H1 (cell line): ENCODE results near the gene SRMS. TPM values are rescaled to one million over a fixed set of nuclear protein-coding genes. Genes with fewer than 3 reads are reported as not detected.

Source experiments
- CTCF ChIA-PET: fragments of 300-600 bp; sonication (Branson Sonifier 250); formaldehyde crosslinking; loops from one replicate; lab custom pipeline; 2021; ENCODE audit not compliant: partially characterized antibody; lab: Charles Lee
- POLR2A ChIA-PET: fragments of 300-600 bp; sonication (Branson Sonifier 250); formaldehyde crosslinking; loops from one replicate; lab custom pipeline; 2021; ENCODE audit warnings: inconsistent platforms; ENCODE audit not compliant: partially characterized antibody; lab: Charles Lee
- DNase-seq, 2 experiments: peaks; one replicate each; pipeline versions ENCODE4 v3.0.0 to v3.0.0-alpha.2; 2010 to 2022; ENCODE audit warnings: low spot score in 2 of 2, low read depth in 1 of 2, mixed read lengths in 1 of 2
- FAIRE-seq: peaks from 2 replicates; lab custom pipeline; 2011; peaks lifted over from hg19 to GRCh38; lab: Jason Lieb, UNC
- H2AFZ ChIP-seq: 2 replicates; pipeline ENCODE4 v1.8.1; 2012; ENCODE audit warnings: low read length, inconsistent platforms
- H2AK5ac ChIP-seq: 2 replicates; pipeline ENCODE4 v1.6.1; 2013; ENCODE audit warnings: low read depth, low read length
- H2BK120ac ChIP-seq: replicated peaks from 2 replicates; pipeline ENCODE3; 2013; ENCODE audit warnings: low read depth, low read length, inconsistent platforms
- H2BK12ac ChIP-seq: 2 replicates; pipeline ENCODE4 v1.6.1; 2013; ENCODE audit warnings: low read depth, low read length
- H2BK15ac ChIP-seq: 2 replicates; pipeline ENCODE4 v1.6.1; 2013; ENCODE audit warnings: low read length
- H2BK20ac ChIP-seq: 2 replicates; pipeline ENCODE4 v1.6.1; 2013; ENCODE audit warnings: low read length
- H2BK5ac ChIP-seq: 2 replicates; pipeline ENCODE4 v1.6.1; 2013; ENCODE audit warnings: low read depth, low read length
- H3K14ac ChIP-seq: 2 replicates; pipeline ENCODE4 v1.6.1; 2013; ENCODE audit warnings: inconsistent platforms; ENCODE audit not compliant: insufficient read length
- H3K18ac ChIP-seq: 2 replicates; pipeline ENCODE4 v1.6.1; 2013; ENCODE audit warnings: low read length; ENCODE audit errors: extremely low read depth
- H3K23ac ChIP-seq: 2 replicates; pipeline ENCODE4 v1.6.1; 2013; ENCODE audit warnings: inconsistent platforms; ENCODE audit not compliant: insufficient read length
- H3K23me2 ChIP-seq: 2 replicates; pipeline ENCODE4 v1.6.1; 2013; ENCODE audit warnings: low read depth, low read length
- H3K27ac ChIP-seq: 2 replicates; pipeline ENCODE4 v1.6.1; 2011; ENCODE audit warnings: low read depth, low read length, inconsistent platforms
- H3K27me3 ChIP-seq, 4 experiments: replicated peaks in 1 of 4; 1 replicate in 1 of 4; 2 replicates in 3 of 4; pipeline versions ENCODE4 v1.6.1 to v1.8.1; 2011 to 2013; ENCODE audit warnings: low read length in 3 of 4, mild to moderate bottlenecking in 3 of 4, inconsistent platforms in 2 of 4, mixed read lengths in 2 of 4, moderate library complexity in 1 of 4; ENCODE audit not compliant: control insufficient read depth in 3 of 4, insufficient read depth in 3 of 4; ENCODE audit errors: extremely low read depth in 1 of 4
- H3K36me3 ChIP-seq, 4 experiments: 2 replicates each; pipeline versions ENCODE4 v1.6.1 to v1.8.1; 2011 to 2013; ENCODE audit warnings: mild to moderate bottlenecking in 4 of 4, low read length in 3 of 4, moderate library complexity in 2 of 4, control low read depth in 1 of 4, inconsistent platforms in 1 of 4; ENCODE audit not compliant: insufficient read depth in 4 of 4, control insufficient read depth in 2 of 4
- H3K4ac ChIP-seq: replicated peaks from 2 replicates; pipeline ENCODE3; 2013; ENCODE audit warnings: low read length, low read depth, mixed read lengths, inconsistent platforms; ENCODE audit not compliant: insufficient read length
- H3K4me1 ChIP-seq, 4 experiments: replicated peaks in 1 of 4; 1 replicate in 1 of 4; 2 replicates in 3 of 4; pipeline versions ENCODE4 v1.6.1 to v1.8.1; 2011 to 2013; ENCODE audit warnings: low read length in 3 of 4, inconsistent platforms in 2 of 4, mixed read lengths in 1 of 4; ENCODE audit not compliant: insufficient read depth in 4 of 4, control insufficient read depth in 3 of 4
- H3K4me2 ChIP-seq, 2 experiments: 2 replicates each; pipeline versions ENCODE4 v1.6.1 to v1.8.1; 2011 to 2013; ENCODE audit warnings: low read depth in 2 of 2, low read length in 2 of 2, control low read depth in 1 of 2, inconsistent platforms in 1 of 2, mild to moderate bottlenecking in 1 of 2; ENCODE audit not compliant: insufficient read depth in 1 of 2
- H3K4me3 ChIP-seq, 4 experiments: fragments of 200-600, 300-600 bp in 1 of 4; sonication (generic), shearing (Covaris generic), sonication (Bioruptor Twin) in 1 of 4; 2 replicates each; pipeline versions ENCODE4 v1.5.1 to v1.8.1; 2011 to 2016; ENCODE audit warnings: low read length in 4 of 4, low read depth in 3 of 4, control low read depth in 2 of 4, inconsistent platforms in 2 of 4, mild to moderate bottlenecking in 2 of 4, mixed read lengths in 1 of 4, moderate library complexity in 1 of 4; ENCODE audit not compliant: insufficient read depth in 2 of 4; ENCODE audit errors: extremely low read depth in 1 of 4
- H3K56ac ChIP-seq: replicated peaks from 2 replicates; pipeline ENCODE3; 2013; ENCODE audit warnings: low read depth, mild to moderate bottlenecking, mixed read lengths, low read length, inconsistent platforms; ENCODE audit not compliant: insufficient read length
- H3K79me1 ChIP-seq: 2 replicates; pipeline ENCODE4 v1.6.1; 2013; ENCODE audit warnings: low read depth, low read length, control low read depth
- H3K79me2 ChIP-seq, 2 experiments: 2 replicates each; pipeline versions ENCODE4 v1.6.1 to v1.8.1; 2012 to 2013; ENCODE audit warnings: low read length in 2 of 2, mild to moderate bottlenecking in 2 of 2, inconsistent platforms in 1 of 2; ENCODE audit not compliant: insufficient read depth in 2 of 2, control insufficient read depth in 1 of 2
- H3K9ac ChIP-seq, 4 experiments: replicated peaks in 1 of 4; 1 replicate in 1 of 4; 2 replicates in 3 of 4; pipeline versions ENCODE4 v1.6.1 to v1.8.1; 2011 to 2013; ENCODE audit warnings: low read depth in 3 of 4, low read length in 3 of 4, control low read depth in 2 of 4, mild to moderate bottlenecking in 2 of 4, moderate library complexity in 2 of 4, inconsistent platforms in 1 of 4; ENCODE audit errors: extremely low read depth in 1 of 4
- H3K9me3 ChIP-seq, 2 experiments: 2 replicates each; pipeline versions ENCODE4 v1.6.1 to v1.8.1; 2012 to 2013; ENCODE audit warnings: mild to moderate bottlenecking in 2 of 2, moderate library complexity in 2 of 2, control low read depth in 1 of 2, inconsistent platforms in 1 of 2, low read depth in 1 of 2, low read length in 1 of 2, mixed read lengths in 1 of 2; ENCODE audit not compliant: insufficient read depth in 2 of 2
- H4K20me1 ChIP-seq, 2 experiments: replicated peaks in 1 of 2; 2 replicates each; pipeline versions ENCODE3 to v1.8.1; 2011 to 2013; ENCODE audit warnings: inconsistent platforms in 2 of 2, low read length in 2 of 2, mild to moderate bottlenecking in 1 of 2; ENCODE audit not compliant: insufficient read depth in 2 of 2, control insufficient read depth in 1 of 2
- H4K5ac ChIP-seq: 2 replicates; pipeline ENCODE4 v1.6.1; 2013; ENCODE audit warnings: low read length, low read depth, mixed read lengths, inconsistent platforms; ENCODE audit not compliant: insufficient read length
- H4K8ac ChIP-seq: 2 replicates; pipeline ENCODE4 v1.8.0; 2013; ENCODE audit warnings: mild to moderate bottlenecking, moderate library complexity, low read length, inconsistent platforms; ENCODE audit not compliant: insufficient read depth; ENCODE audit errors: extremely low read depth
- H4K91ac ChIP-seq: replicated peaks from 2 replicates; pipeline ENCODE3; 2013; ENCODE audit warnings: low read length, mixed read lengths, inconsistent platforms; ENCODE audit not compliant: insufficient read length
- CHD2 ChIP-seq: IDR thresholded peaks from 2 replicates; pipeline ENCODE4 v1.6.1; 2012; ENCODE audit warnings: low read length, improper control_type of control experiment
- FOSL1 ChIP-seq: IDR thresholded peaks from 2 replicates; pipeline ENCODE4 v1.6.1; 2011; ENCODE audit warnings: mild to moderate bottlenecking, low read depth, low read length, moderate library complexity; ENCODE audit not compliant: insufficient read depth
- GTF2F1 ChIP-seq: IDR thresholded peaks from 2 replicates; pipeline ENCODE4 v1.6.1; 2012; ENCODE audit warnings: low read depth, low read length, improper control_type of control experiment, borderline replicate concordance
- JUND ChIP-seq: IDR thresholded peaks from 2 replicates; pipeline ENCODE4 v1.6.1; 2011; ENCODE audit warnings: mild to moderate bottlenecking, improper control_type of control experiment, low read length
- RBBP5 ChIP-seq: IDR thresholded peaks from 2 replicates; pipeline ENCODE4 v1.7.1; 2012; ENCODE audit warnings: low read depth, mild to moderate bottlenecking, inconsistent platforms, low read length, moderate library complexity, borderline replicate concordance
- RNF2 ChIP-seq: fragments of 200-900, 300-1000 bp; sonication (generic); IDR thresholded peaks from 2 replicates; pipeline ENCODE4 v1.7.1; 2016; ENCODE audit warnings: borderline replicate concordance, low read depth, mild to moderate bottlenecking, antibody characterized with exemption, low read length; ENCODE audit not compliant: poor library complexity, severe bottlenecking; ENCODE audit errors: missing control alignments
- WGBS, 2 experiments: shearing (Covaris generic) in 1 of 2; methylation state at CpG; one replicate each; pipeline versions ENCODE4 v1.1.6 to v1.1.7; 2013 to 2015; ENCODE audit warnings: low lambda C conversion rate in 2 of 2, mixed read lengths in 2 of 2, inconsistent platforms in 1 of 2, low coverage in 1 of 2, missing lambda C conversion rate in 1 of 2; ENCODE audit not compliant: insufficient replicate concordance in 2 of 2, insufficient coverage in 1 of 2, insufficient read length in 1 of 2; ENCODE audit errors: extremely low coverage in 1 of 2, missing lambda C conversion rate in 1 of 2; 5-methylcytosine and 5-hydroxymethylcytosine counted together
- polyA plus RNA-seq, 7 experiments: library from polyadenylated mRNA; depleted of rRNA in 3 of 7; stranded (reverse) in 5 of 7; unstranded in 2 of 7; fragments of >200 nt in 5 of 7; fragments of 200-250 nt in 2 of 7; gene quantifications; 1 replicate in 5 of 7; 2 replicates in 1 of 7; 4 replicates in 1 of 7; pipeline versions ENCODE4 v1.2.1 to v1.2.3, GENCODE V29; 2011 to 2013; ENCODE audit warnings: missing spikeins in 2 of 7, mixed read lengths in 2 of 7
- total RNA-seq: library from RNA; stranded (reverse); fragmentation: NEBNext Ultra II Directional; extraction: Animal tissue kit (Norgen Biotek cat#: 25700); gene quantifications from 2 replicates; pipeline ENCODE4 v1.2.1, GENCODE V29; 2021
- TF ChIP-seq, protein P1 (sequence below), 3 experiments: IDR thresholded peaks; 1 replicate in 2 of 3; 2 replicates in 1 of 3; pipeline versions ENCODE4 v1.5.1 to v1.6.1; 2011; ENCODE audit warnings: low read length in 3 of 3, mild to moderate bottlenecking in 3 of 3, inconsistent platforms in 2 of 3, low read depth in 1 of 3, moderate library complexity in 1 of 3; ENCODE audit not compliant: insufficient read depth in 1 of 3; ENCODE audit errors: control extremely low read depth in 1 of 3

The SRMS gene
- total and polyA plus RNA-seq, 2 of the 8 experiments (the other 6 are each of a cell fraction or from before 2014, with no cell fraction given), result 0.39 to 0.76 TPM

- TF ChIP-seq FOSL1 (no peak), RNF2 (no peak), RBBP5 (no peak), GTF2F1 (no peak), CHD2 (no peak), JUND (no peak)
- TF ChIP-seq, protein P1, sequence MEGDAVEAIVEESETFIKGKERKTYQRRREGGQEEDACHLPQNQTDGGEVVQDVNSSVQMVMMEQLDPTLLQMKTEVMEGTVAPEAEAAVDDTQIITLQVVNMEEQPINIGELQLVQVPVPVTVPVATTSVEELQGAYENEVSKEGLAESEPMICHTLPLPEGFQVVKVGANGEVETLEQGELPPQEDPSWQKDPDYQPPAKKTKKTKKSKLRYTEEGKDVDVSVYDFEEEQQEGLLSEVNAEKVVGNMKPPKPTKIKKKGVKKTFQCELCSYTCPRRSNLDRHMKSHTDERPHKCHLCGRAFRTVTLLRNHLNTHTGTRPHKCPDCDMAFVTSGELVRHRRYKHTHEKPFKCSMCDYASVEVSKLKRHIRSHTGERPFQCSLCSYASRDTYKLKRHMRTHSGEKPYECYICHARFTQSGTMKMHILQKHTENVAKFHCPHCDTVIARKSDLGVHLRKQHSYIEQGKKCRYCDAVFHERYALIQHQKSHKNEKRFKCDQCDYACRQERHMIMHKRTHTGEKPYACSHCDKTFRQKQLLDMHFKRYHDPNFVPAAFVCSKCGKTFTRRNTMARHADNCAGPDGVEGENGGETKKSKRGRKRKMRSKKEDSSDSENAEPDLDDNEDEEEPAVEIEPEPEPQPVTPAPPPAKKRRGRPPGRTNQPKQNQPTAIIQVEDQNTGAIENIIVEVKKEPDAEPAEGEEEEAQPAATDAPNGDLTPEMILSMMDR (IDR thresholded peaks at IDR 0.05; ENCODE audit: control extremely low read depth in 1 of 3, insufficient read depth in 1 of 3, low read depth in 1 of 3, low read length in 3 of 3), result no peak
- H3K4me1 ChIP-seq, result peaks cover 0 to 30% (median 14%) of the 10 kb centered on the region in 4 experiments; a peak in 6 of 7 replicates
- no peaks in the 10 kb centered on the region for H3K9me3 ChIP-seq
- no peaks in the 10 kb centered on the region for H4K20me1 ChIP-seq
- no peak overlapping the region for H3K9ac ChIP-seq
- no peaks in the 10 kb centered on the region; the same call in 1 of the 2 replicates for H3K23me2 ChIP-seq
- ChIA-PET CTCF (interaction anchor here (1.3 kb wide), 1 partner anchor 27 kb away, joined by 5 read pairs; no protein-coding TSS in a partner anchor), POLR2A (interaction anchor here (2.3 kb wide), 1 partner anchor 28 kb away, joined by 10 read pairs; the partner anchor contains the start of gene PPDPF)
- H3K4ac ChIP-seq, result no peak overlapping the region
- no peak overlapping the region for H3K14ac ChIP-seq
- no peak overlapping the region for H2AK5ac ChIP-seq
- peak overlapping the region; percentile 78; the same call in 1 of the 2 replicates for H2BK5ac ChIP-seq
- no peak overlapping the region for H2BK20ac ChIP-seq
- H3K4me2 ChIP-seq, result no peak overlapping the region
- H3K79me2 ChIP-seq, result no peaks in the 10 kb centered on the region
- H4K5ac ChIP-seq, result no peak overlapping the region
- H3K27me3 ChIP-seq, result no peaks in the 10 kb centered on the region
- no peak overlapping the region for H3K56ac ChIP-seq
- no peak overlapping the region for H2BK15ac ChIP-seq
- FAIRE-seq (no peak), DNase-seq (no peak)
- H3K36me3 ChIP-seq, result no peaks in the 10 kb centered on the region
- H4K8ac ChIP-seq, result no peak overlapping the region
- no peak overlapping the region for H2AFZ ChIP-seq
- no peak overlapping the region for H2BK120ac ChIP-seq
- WGBS, 2 experiments, result 65% methylated on average over 3 of the region's 25 CpGs; no CpG with 5 or more reads in 1 of the 2 experiments
- H3K79me1 ChIP-seq, result no peaks in the 10 kb centered on the region
- H3K4me3 ChIP-seq, result no peak overlapping the region
- no peak overlapping the region for H3K23ac ChIP-seq
- 0 out of 2 replicates have a peak overlapping the region, but pooled peaks have one; percentile 68 for H2BK12ac ChIP-seq
- H3K27ac ChIP-seq, result no peak overlapping the region
- H3K18ac ChIP-seq, result 0 out of 2 replicates have a peak overlapping the region, but pooled peaks have one; percentile 71
- no peak overlapping the region for H4K91ac ChIP-seq
These were observed 1.5 kb upstream of the SRMS start for GRCh38 chr20:63549019-63549418.
